Activated CD4-positive, CD25-positive, alpha-beta regulatory T cell (primary cell): ENCODE data around the gene LENG8.
A peak's percentile ranks its signal among the peaks of the same experiment; 100 is the strongest.

Source experiments
- DNase-seq, 4 experiments: peaks; one replicate each; lab custom pipeline; 2025; lab: John Stamatoyannopoulos, UW

LENG8 gene

GRCh38 chr19:54448774-54449700, at the start of gene LENG8:
Gene LENG8, plus strand, starts transcription at chr19:54449199. Its CDS starts 2,146 bp downstream, at chr19:54451345.
- peak; percentile 91 to 96 (median 93) for DNase-seq

- DNase-seq = no peak
Observed at GRCh38 chr19:54400913-54401312, 48.1 kb upstream of the LENG8 start.

- no peak for DNase-seq
Observed at GRCh38 chr19:54403054-54403453, 45.9 kb upstream of the LENG8 start.

- DNase-seq = no peak
Observed at GRCh38 chr19:54405628-54406027, 43.4 kb upstream of the LENG8 start.

- DNase-seq = no peak
Observed at GRCh38 chr19:54407780-54408179, 41.2 kb upstream of the LENG8 start.

- no peak for DNase-seq
Observed at GRCh38 chr19:54408456-54409026, 40.5 kb upstream of the LENG8 start.

GRCh38 chr19:54411033-54411432, 38.0 kb upstream of the LENG8 start:
- DNase-seq = no peak

GRCh38 chr19:54412877-54413276, 36.1 kb upstream of the LENG8 start:
- DNase-seq = no peak

GRCh38 chr19:54414156-54414555, 34.8 kb upstream of the LENG8 start:
- no peak for DNase-seq

- DNase-seq = peak in 1 of 4 experiments; percentile 13
Observed at GRCh38 chr19:54415208-54415900, 33.6 kb upstream of the LENG8 start, which contains the start of gene TTYH1. Gene TTYH1, plus strand, starts transcription at chr19:54415464. Its CDS starts 89 bp downstream, at chr19:54415553.

GRCh38 chr19:54415901-54416673, 32.9 kb upstream of the LENG8 start:
- DNase-seq = no peak

GRCh38 chr19:54416695-54417491, 32.1 kb upstream of the LENG8 start:
- DNase-seq = no peak

GRCh38 chr19:54418030-54418929, 30.7 kb upstream of the LENG8 start:
- DNase-seq = no peak

GRCh38 chr19:54418930-54419800, 29.8 kb upstream of the LENG8 start:
- no peak for DNase-seq

- no peak for DNase-seq
Observed at GRCh38 chr19:54420068-54420382, 29.0 kb upstream of the LENG8 start.

GRCh38 chr19:54420383-54421168, 28.4 kb upstream of the LENG8 start:
- DNase-seq = no peak

GRCh38 chr19:54421169-54421516, 27.9 kb upstream of the LENG8 start:
- DNase-seq = no peak

GRCh38 chr19:54421521-54421920, 27.5 kb upstream of the LENG8 start:
- DNase-seq = no peak
